Transverse colon (tissue), 1 donor: Measurements from ENCODE around the gene MYO1A.

Experiments
- EP300 ChIP-seq: sonication (generic); formaldehyde crosslinking; IDR thresholded peaks from one replicate; pipeline ENCODE4 v1.6.1; 2017; ENCODE audit warnings: antibody characterized with exemption, low read depth
- POLR2A ChIP-seq: fragments of 450-650 bp; IDR thresholded peaks from one replicate; pipeline ENCODE4 v1.6.1; 2016; ENCODE audit warnings: antibody characterized with exemption, mild to moderate bottlenecking, moderate library complexity

DNA sequence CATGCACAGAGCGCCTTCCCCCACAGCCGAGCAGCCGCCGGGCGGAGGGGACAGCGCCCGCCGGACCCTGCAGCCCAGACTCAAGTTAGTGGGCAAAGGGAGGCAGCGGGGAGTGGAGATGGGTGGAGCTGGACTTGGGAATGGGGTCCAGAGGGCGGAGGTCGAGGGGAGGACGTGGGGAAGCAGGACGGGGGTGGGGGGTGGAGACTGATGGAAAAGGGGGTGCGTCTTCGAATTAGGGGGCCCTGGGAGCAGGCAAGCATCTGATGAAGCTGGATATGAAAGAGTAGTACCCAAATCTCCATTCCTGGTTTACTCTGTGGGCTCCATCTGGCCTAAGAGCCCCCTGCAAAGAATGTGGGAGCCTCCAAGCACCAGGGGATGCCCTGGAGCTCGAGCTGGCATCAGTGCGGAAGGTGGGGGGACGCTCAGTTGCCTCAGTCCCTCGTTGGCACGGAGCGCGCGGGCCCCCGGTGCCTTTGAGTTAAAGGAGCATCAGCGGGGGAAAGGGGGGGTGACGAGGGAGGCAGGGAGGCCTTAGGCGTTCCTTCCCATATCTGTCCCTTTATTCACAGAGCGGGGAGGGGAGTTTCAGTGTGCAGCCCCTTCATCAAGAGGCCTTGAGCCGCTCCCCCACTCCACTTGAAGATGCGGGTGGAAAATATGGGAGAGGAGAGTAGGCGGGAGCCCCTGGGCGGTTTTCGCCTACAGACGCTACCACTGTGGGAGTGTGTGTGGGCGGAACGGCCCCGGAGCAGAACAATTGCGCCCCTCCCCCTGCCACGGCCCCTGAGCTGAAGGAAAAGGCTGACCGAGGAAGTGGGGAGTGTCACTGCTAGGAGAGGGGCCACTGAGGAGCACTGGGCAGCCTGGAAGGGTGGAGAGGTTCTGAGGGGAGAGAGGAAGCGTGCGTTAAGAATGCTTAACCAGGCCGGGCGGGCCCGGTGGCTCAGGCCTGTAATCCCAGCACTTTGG is 39.6 kb upstream of the MYO1A start:
- TF ChIP-seq POLR2A, result peak; percentile 39
- TF ChIP-seq EP300, result no peak
